Kidney capillary endothelial cell (primary cell): ENCODE measurements around the gene CPEB1.
"Not testable (repeated sequence)": the region's sequence is repeated elsewhere in the genome, so short reads cannot be mapped to it uniquely, and the experiment has no call there.

ENCODE experiments used
- DNase-seq: peaks from one replicate; pipeline ENCODE4 v3.0.0-alpha.2; 2018; ENCODE audit warnings: low spot score

CPEB1 gene

DNA sequence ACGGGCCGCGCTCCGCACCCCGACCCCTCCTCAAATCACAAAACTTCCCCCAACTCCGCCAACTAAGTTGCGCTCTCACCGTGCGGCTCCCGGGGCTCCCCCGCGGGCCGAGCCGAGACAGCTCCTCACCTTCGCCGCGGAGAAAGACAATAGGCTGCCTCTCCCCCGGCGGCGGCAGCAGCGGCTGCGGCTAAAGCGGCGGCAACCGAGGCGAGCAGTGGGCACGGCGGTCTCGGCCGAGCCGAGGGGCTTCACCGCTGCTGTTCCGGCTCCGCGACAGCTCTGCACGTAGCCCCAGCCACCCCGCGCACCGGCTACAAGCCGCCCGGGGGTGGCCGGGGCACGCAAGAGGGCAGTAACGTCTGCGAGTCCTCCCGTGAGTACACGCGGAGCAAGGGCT is 133.6 kb downstream of the CPEB1 start:
- not testable (repeated sequence) for DNase-seq

- not testable (repeated sequence) for DNase-seq
Measured at GRCh38 chr15:82507693-82508092, 139.5 kb downstream of the CPEB1 start.

- DNase-seq, result not testable (repeated sequence)
Measured at GRCh38 chr15:82507087-82507486, 140.1 kb downstream of the CPEB1 start.

DNA sequence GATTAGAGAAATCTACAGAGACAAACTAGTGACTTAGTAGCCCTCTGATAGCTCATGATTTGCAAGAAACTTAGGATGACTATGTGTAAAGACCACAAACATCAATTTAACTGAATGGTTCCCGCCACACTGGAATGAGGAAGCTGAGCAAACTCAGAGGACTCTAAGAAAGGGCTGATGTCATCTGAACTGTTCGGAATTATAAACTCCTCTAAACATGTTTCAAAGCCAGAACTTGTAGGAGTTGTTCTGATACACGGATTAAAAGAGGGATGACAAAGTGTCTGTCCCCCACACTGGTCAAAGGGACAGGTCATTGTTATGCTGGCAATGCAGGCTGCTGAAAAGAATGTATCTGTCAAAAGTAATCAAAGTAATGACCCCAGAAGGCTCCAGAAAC is 141.3 kb downstream of the CPEB1 start:
- DNase-seq, result not testable (repeated sequence)

DNA sequence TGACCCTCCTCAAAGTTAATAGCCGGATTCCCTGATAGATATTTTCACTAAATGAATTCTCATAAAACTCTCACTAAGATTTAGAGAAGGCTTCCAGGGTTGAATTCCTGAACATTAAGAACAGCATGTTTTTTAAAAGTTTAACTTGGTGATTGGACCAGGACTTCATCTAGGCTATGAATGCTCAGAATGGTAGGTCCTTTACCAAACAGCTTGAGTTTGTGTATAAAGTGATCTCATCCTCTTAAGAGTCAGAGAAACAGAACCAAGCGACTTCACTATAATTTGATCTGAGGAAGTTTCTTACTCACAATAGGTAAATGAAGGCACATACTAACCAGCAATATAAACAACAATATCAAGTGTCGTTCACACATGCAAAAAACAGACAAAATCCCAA is 143.1 kb downstream of the CPEB1 start:
- DNase-seq, result not testable (repeated sequence)

GRCh38 chr15:82502700-82503339 is 144.3 kb downstream of the CPEB1 start:
- not testable (repeated sequence) for DNase-seq

DNA sequence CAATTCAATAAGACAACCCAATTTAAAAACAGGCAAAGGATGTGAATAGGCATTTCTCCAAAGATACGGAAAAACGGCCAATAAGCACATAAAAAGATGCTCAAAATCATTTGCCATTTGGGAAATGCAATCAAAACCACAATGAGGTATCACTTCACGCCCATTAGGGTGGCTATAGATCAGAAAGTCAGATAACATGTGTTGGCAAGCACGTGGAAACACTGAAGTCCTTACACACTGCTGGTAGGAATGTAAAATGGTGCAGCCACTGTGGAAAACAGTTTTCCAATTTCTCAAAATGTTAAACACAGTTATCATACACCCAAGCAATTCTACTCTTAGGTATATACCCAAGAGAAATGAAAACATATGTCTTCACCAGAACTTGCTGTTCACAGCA is 146.4 kb downstream of the CPEB1 start:
- DNase-seq, result not testable (repeated sequence)

GRCh38 chr15:82497978-82498377 is 149.2 kb downstream of the CPEB1 start:
- not testable (repeated sequence) for DNase-seq
